K562 (cell line): ENCODE measurements around the gene ESCO1. TPM values are rescaled to one million over a fixed set of nuclear protein-coding genes. Genes with fewer than 3 reads are reported as not detected.

Source experiments
- EGR1 ChIP-seq: fragments of 450-650 bp; conservative IDR thresholded peaks from 2 replicates; pipeline ENCODE4 v1.6.1; 2017; ENCODE audit warnings: mild to moderate bottlenecking
- KAT7 ChIP-seq: sonication (generic); formaldehyde crosslinking; IDR thresholded peaks from 2 replicates; pipeline ENCODE4 v1.8.0; 2022; ENCODE audit warnings: missing genetic modification reagents, mild to moderate bottlenecking, borderline replicate concordance
- MAFK ChIP-seq: IDR thresholded peaks from 2 replicates; pipeline ENCODE4 v1.6.1; 2011; ENCODE audit warnings: low read length, improper control_type of control experiment
- MECOM ChIP-seq: fragments of 250-450 bp; sonication (Bioruptor Pico); IDR thresholded peaks from 2 replicates; pipeline ENCODE4 v1.8.0; 2022; ENCODE audit warnings: inconsistent platforms
- NFE2L1 ChIP-seq: fragments of 450-650 bp; IDR thresholded peaks from 2 replicates; pipeline ENCODE4 v1.6.1; 2016; ENCODE audit warnings: missing genetic modification characterization, low read depth, mild to moderate bottlenecking, missing compliant biosample characterization, moderate library complexity, borderline replicate concordance
- NONO ChIP-seq, 2 experiments: fragments of 200-400 bp in 1 of 2; fragments of 450-650 bp in 1 of 2; formaldehyde crosslinking in 1 of 2; IDR thresholded peaks; 2 replicates each; pipeline ENCODE4 v1.6.1; 2017; ENCODE audit warnings: low read depth in 2 of 2, mild to moderate bottlenecking in 2 of 2, moderate library complexity in 2 of 2, low read length in 1 of 2
- NR2F6 ChIP-seq: fragments of 450-650 bp; formaldehyde crosslinking; IDR thresholded peaks from 2 replicates; pipeline ENCODE4 v1.4.0; 2020; ENCODE audit warnings: mild to moderate bottlenecking
- RBM34 ChIP-seq: fragments of 200-400 bp; formaldehyde crosslinking; IDR thresholded peaks from 2 replicates; pipeline ENCODE4 v1.6.1; 2018; ENCODE audit warnings: low read length, borderline replicate concordance; ENCODE audit not compliant: insufficient read depth
- SOX6 ChIP-seq: fragments of 450-650 bp; IDR thresholded peaks from 2 replicates; pipeline ENCODE4 v1.6.1; 2014; ENCODE audit warnings: mild to moderate bottlenecking
- SP1 ChIP-seq: sonication (generic); formaldehyde crosslinking; IDR thresholded peaks from 2 replicates; pipeline ENCODE4 v1.8.1; 2022; ENCODE audit warnings: mild to moderate bottlenecking, missing genetic modification reagents
- TARDBP ChIP-seq: fragments of 450-650 bp; IDR thresholded peaks from 2 replicates; pipeline ENCODE4 v1.6.1; 2016
- ZBTB7A ChIP-seq: IDR thresholded peaks from 2 replicates; pipeline ENCODE4 v1.6.1; 2011; ENCODE audit warnings: low read depth, mild to moderate bottlenecking, low read length, moderate library complexity, borderline replicate concordance; ENCODE audit not compliant: control insufficient read depth
- ZC3H11A ChIP-seq: IDR thresholded peaks from 2 replicates; pipeline ENCODE4 v1.6.1; 2012; ENCODE audit warnings: low read depth, low read length, improper control_type of control experiment
- ZNF24 ChIP-seq: fragments of 450-650 bp; IDR thresholded peaks from 2 replicates; pipeline ENCODE4 v1.6.1; 2016
- ZNF253 ChIP-seq: fragments of 250-450 bp; sonication (Bioruptor Pico); conservative IDR thresholded peaks from 2 replicates; pipeline ENCODE4 v1.6.1; 2021; ENCODE audit warnings: mild to moderate bottlenecking
- polyA plus RNA-seq, 8 experiments: library from polyadenylated mRNA; depleted of rRNA in 4 of 8; stranded (reverse) in 5 of 8; unstranded in 3 of 8; fragments of >200 nt; fragmentation: Nextera tagmentation in 2 of 8; fragmentation: Illumina TruSeq in 1 of 8; extraction: Ambion mirVana in 2 of 8; extraction: Trizol in 1 of 8; gene quantifications; 2 replicates each; pipeline versions ENCODE4 v1.2.1 to v1.2.3, GENCODE V29; 2011 to 2014; ENCODE audit warnings: inconsistent platforms in 1 of 8, missing spikeins in 1 of 8
- total RNA-seq, 7 experiments: library from RNA; depleted of rRNA in 6 of 7; stranded (reverse); fragments of >200 nt in 6 of 7; fragmentation: Illumina TruSeq in 2 of 7; extraction: Trizol in 2 of 7; gene quantifications; 2 replicates each; pipeline versions ENCODE4 v1.2.1 to v1.2.3, GENCODE V29; 2011 to 2021; ENCODE audit warnings: low replicate concordance in 1 of 7
- TF ChIP-seq, protein P1 (sequence below): fragments of 250-450 bp; sonication (Bioruptor Pico); IDR thresholded peaks from 2 replicates; pipeline ENCODE4 v1.4.0; 2020
- TF ChIP-seq, protein P2 (sequence below): fragments of 450-650 bp; IDR thresholded peaks from 2 replicates; pipeline ENCODE4 v1.7.0; 2016; ENCODE audit warnings: borderline replicate concordance
- TF ChIP-seq, protein P3 (sequence below): fragments of 450-650 bp; IDR thresholded peaks from one replicate; pipeline ENCODE4 v1.6.1; 2018; ENCODE audit warnings: mild to moderate bottlenecking, moderate library complexity; ENCODE audit not compliant: partially characterized antibody
- TF ChIP-seq, protein P4 (sequence below): fragments of 250-450 bp; sonication (Bioruptor Pico); IDR thresholded peaks from 2 replicates; pipeline ENCODE4 v1.8.0; 2021; ENCODE audit warnings: moderate library complexity, mild to moderate bottlenecking, inconsistent platforms

The ESCO1 gene
- total and polyA plus RNA-seq, 9 of the 15 experiments (the other 6 are each of a cell fraction or from before 2014, with no cell fraction given) = 15.0 to 31.3 (median 19.6) TPM

DNA sequence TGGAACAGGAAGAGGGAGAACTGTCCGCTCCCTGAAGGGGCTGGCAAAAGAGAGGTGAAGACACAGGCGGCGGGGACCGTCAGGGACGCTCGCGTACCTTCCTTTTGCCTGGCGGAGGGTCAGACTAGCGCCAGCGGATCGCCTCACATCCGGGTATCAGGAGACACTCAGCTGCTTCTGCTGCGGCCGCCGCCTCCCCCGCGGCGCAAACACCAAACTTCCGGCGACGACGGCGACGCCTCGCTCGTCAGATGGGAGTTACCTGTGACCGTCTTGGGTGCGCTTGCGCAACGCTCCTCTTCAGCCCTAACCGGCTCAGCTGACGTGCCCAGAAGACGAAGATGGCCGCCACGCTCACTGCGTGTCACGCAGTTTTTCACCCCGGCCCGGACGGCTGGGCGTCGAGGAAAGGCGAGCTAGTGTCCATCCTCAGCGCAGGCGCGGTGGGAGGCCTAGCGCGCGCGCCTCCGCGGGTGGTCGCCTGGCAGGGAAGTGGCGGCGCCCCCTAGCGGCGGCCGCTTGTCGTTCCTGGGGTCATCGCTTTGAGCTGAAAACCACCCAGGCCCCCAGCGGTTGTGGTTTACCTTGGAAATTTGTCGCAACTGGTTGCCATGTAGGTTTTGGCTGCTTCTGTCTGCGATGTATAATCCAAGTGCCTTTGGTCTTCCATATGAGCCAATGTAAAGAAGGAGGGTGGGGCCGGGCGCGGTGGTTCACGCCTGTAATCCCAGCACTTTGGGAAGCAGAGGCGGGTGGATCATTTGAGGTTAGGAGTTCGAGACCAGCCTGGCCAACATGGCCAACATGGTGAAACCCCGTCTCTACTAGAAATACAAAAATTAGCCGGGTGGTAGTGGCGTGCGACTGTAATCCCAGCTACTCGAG, at the start of gene ESCO1 (continued):
- peak; percentile 96 for TF ChIP-seq ZBTB7A
- TF ChIP-seq, protein P1, sequence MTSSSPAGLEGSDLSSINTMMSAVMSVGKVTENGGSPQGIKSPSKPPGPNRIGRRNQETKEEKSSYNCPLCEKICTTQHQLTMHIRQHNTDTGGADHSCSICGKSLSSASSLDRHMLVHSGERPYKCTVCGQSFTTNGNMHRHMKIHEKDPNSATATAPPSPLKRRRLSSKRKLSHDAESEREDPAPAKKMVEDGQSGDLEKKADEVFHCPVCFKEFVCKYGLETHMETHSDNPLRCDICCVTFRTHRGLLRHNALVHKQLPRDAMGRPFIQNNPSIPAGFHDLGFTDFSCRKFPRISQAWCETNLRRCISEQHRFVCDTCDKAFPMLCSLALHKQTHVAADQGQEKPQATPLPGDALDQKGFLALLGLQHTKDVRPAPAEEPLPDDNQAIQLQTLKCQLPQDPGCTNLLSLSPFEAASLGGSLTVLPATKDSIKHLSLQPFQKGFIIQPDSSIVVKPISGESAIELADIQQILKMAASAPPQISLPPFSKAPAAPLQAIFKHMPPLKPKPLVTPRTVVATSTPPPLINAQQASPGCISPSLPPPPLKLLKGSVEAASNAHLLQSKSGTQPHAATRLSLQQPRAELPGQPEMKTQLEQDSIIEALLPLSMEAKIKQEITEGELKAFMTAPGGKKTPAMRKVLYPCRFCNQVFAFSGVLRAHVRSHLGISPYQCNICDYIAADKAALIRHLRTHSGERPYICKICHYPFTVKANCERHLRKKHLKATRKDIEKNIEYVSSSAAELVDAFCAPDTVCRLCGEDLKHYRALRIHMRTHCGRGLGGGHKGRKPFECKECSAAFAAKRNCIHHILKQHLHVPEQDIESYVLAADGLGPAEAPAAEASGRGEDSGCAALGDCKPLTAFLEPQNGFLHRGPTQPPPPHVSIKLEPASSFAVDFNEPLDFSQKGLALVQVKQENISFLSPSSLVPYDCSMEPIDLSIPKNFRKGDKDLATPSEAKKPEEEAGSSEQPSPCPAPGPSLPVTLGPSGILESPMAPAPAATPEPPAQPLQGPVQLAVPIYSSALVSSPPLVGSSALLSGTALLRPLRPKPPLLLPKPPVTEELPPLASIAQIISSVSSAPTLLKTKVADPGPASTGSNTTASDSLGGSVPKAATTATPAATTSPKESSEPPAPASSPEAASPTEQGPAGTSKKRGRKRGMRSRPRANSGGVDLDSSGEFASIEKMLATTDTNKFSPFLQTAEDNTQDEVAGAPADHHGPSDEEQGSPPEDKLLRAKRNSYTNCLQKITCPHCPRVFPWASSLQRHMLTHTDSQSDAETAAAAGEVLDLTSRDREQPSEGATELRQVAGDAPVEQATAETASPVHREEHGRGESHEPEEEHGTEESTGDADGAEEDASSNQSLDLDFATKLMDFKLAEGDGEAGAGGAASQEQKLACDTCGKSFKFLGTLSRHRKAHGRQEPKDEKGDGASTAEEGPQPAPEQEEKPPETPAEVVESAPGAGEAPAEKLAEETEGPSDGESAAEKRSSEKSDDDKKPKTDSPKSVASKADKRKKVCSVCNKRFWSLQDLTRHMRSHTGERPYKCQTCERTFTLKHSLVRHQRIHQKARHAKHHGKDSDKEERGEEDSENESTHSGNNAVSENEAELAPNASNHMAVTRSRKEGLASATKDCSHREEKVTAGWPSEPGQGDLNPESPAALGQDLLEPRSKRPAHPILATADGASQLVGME = no peak
- no peak; the same call in 1 of the 2 replicates for TF ChIP-seq KAT7
- TF ChIP-seq NFE2L1 (tag) = no peak
- TF ChIP-seq ZC3H11A = peak; percentile 44; the same call in 1 of the 2 replicates
- TF ChIP-seq ZNF253 = no peak
- TF ChIP-seq, protein P2, sequence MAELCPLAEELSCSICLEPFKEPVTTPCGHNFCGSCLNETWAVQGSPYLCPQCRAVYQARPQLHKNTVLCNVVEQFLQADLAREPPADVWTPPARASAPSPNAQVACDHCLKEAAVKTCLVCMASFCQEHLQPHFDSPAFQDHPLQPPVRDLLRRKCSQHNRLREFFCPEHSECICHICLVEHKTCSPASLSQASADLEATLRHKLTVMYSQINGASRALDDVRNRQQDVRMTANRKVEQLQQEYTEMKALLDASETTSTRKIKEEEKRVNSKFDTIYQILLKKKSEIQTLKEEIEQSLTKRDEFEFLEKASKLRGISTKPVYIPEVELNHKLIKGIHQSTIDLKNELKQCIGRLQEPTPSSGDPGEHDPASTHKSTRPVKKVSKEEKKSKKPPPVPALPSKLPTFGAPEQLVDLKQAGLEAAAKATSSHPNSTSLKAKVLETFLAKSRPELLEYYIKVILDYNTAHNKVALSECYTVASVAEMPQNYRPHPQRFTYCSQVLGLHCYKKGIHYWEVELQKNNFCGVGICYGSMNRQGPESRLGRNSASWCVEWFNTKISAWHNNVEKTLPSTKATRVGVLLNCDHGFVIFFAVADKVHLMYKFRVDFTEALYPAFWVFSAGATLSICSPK = no peak
- peak in 1 of 2 experiments; percentile 73; a peak in 1 of 4 replicates for TF ChIP-seq NONO (IDR thresholded peaks at IDR 0.05; ENCODE audit: low read depth in 2 of 2, low read length in 1 of 2)
- TF ChIP-seq MAFK = peak; percentile 1; the same call in 1 of the 2 replicates
- TF ChIP-seq SP1 (CRISPR knock-in tag) = peak; percentile 82
- TF ChIP-seq RBM34 = no peak
- TF ChIP-seq, protein P3, sequence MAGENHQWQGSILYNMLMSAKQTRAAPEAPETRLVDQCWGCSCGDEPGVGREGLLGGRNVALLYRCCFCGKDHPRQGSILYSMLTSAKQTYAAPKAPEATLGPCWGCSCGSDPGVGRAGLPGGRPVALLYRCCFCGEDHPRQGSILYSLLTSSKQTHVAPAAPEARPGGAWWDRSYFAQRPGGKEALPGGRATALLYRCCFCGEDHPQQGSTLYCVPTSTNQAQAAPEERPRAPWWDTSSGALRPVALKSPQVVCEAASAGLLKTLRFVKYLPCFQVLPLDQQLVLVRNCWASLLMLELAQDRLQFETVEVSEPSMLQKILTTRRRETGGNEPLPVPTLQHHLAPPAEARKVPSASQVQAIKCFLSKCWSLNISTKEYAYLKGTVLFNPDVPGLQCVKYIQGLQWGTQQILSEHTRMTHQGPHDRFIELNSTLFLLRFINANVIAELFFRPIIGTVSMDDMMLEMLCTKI = no peak
- no peak for TF ChIP-seq MECOM (CRISPR knock-in tag)
- TF ChIP-seq, protein P4, sequence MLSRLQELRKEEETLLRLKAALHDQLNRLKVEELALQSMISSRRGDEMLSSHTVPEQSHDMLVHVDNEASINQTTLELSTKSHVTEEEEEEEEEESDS = no peak
- TF ChIP-seq TARDBP = peak; percentile 37; the same call in 1 of the 2 replicates
- TF ChIP-seq NR2F6 (CRISPR knock-in tag) = no peak
- TF ChIP-seq EGR1 = peak; percentile 85
- 0 out of 2 replicates have a peak, but pooled peaks have one; percentile 13 for TF ChIP-seq ZNF24
- TF ChIP-seq SOX6 = peak; percentile 51; the same call in 1 of the 2 replicates
